ENCODE results near the gene LIPC.

GRCh38 chr15:58440922-58441321, 9.1 kb downstream of the LIPC start:
- TF ChIP-seq CTCF (optimal IDR thresholded peaks at IDR 0.05 in 1 of 3, IDR thresholded peaks at IDR 0.05 in 1 of 3, conservative IDR thresholded peaks at IDR 0.05 in 1 of 3; ENCODE audit: extremely low read depth in 1 of 3, insufficient read depth in 2 of 3, low read length in 3 of 3) = no peak
- no peak for TF ChIP-seq EZH2 (IDR thresholded peaks at IDR 0.05; ENCODE audit: low read length)
